CD4-positive, alpha-beta T cell (primary cell): Measurements from ENCODE around the gene HSPB7. TPM values are rescaled to one million over a fixed set of nuclear protein-coding genes. Genes with fewer than 3 reads are reported as not detected.

Experiments used
- ATAC-seq: fragments of 200-7000 bp; cut with Tn5 transposase; one replicate; pipeline ENCODE4 v1.10.0; 2022; ENCODE audit warnings: mild to moderate bottlenecking; ENCODE audit not compliant: poor library complexity
- CTCF ChIA-PET: fragments of 350-600 bp; sonication (Branson Sonifier 250); formaldehyde crosslinking; loops from one replicate; lab custom pipeline; 2021; ENCODE audit warnings: antibody characterized with exemption, inconsistent platforms; lab: Charles Lee
- POLR2A ChIA-PET: fragments of 350-600 bp; sonication (Branson Sonifier 250); formaldehyde crosslinking; loops from one replicate; lab custom pipeline; 2021; ENCODE audit warnings: antibody characterized with exemption, inconsistent platforms; lab: Charles Lee
- DNase-seq, 14 experiments: peaks; one replicate each; pipeline ENCODE4 v3.0.0-alpha.2; 2013 to 2020; ENCODE audit warnings: mixed read lengths in 2 of 14
- H3K27ac ChIP-seq, 2 donors: one replicate each; pipeline versions ENCODE4 v1.5.1 to v1.7.0; 2013; ENCODE audit warnings: low read length in 2 of 2, low read depth in 1 of 2, mild to moderate bottlenecking in 1 of 2
- H3K27me3 ChIP-seq, 2 experiments: 1 replicate in 1 of 2; 2 replicates in 1 of 2; pipeline versions ENCODE4 v1.6.1 to v1.7.0; 2013; ENCODE audit warnings: low read length in 2 of 2, control low read depth in 1 of 2, mild to moderate bottlenecking in 1 of 2, moderate library complexity in 1 of 2; ENCODE audit not compliant: insufficient read depth in 2 of 2, control insufficient read depth in 1 of 2
- H3K36me3 ChIP-seq: one replicate; pipeline ENCODE4 v1.6.1; 2013; ENCODE audit warnings: low read length, control low read depth; ENCODE audit not compliant: insufficient read depth
- H3K4me1 ChIP-seq: one replicate; pipeline ENCODE4 v1.6.1; 2013; ENCODE audit warnings: low read length, control low read depth; ENCODE audit not compliant: insufficient read depth
- H3K4me3 ChIP-seq: one replicate; pipeline ENCODE4 v1.5.1; 2013; ENCODE audit warnings: mild to moderate bottlenecking, low read length, moderate library complexity
- H3K9me3 ChIP-seq, 2 experiments: 1 replicate in 1 of 2; 2 replicates in 1 of 2; pipeline versions ENCODE4 v1.6.1 to v1.7.0; 2013; ENCODE audit warnings: low read length in 2 of 2, mild to moderate bottlenecking in 2 of 2, control low read depth in 1 of 2, moderate library complexity in 1 of 2; ENCODE audit not compliant: control insufficient read depth in 1 of 2, insufficient read depth in 1 of 2
- H3K27ac Mint-ChIP-seq: one replicate; pipeline ENCODE4 v1.8.0; 2020; ENCODE audit warnings: mixed read lengths
- H3K27me3 Mint-ChIP-seq: one replicate; pipeline ENCODE4 v1.8.0; 2021; ENCODE audit warnings: mixed read lengths
- H3K36me3 Mint-ChIP-seq: one replicate; pipeline ENCODE4 v1.8.0; 2021; ENCODE audit warnings: low read depth, mixed read lengths
- H3K4me1 Mint-ChIP-seq: one replicate; pipeline ENCODE4 v1.8.0; 2021; ENCODE audit warnings: low read depth, mixed read lengths
- H3K4me3 Mint-ChIP-seq: one replicate; pipeline ENCODE4 v1.8.0; 2020; ENCODE audit warnings: mild to moderate bottlenecking, mixed read lengths
- H3K9me3 Mint-ChIP-seq: one replicate; pipeline ENCODE4 v1.8.0; 2020; ENCODE audit warnings: mixed read lengths
- CTCF ChIP-seq: fragments of 200-600 bp; IDR thresholded peaks from one replicate; pipeline ENCODE4 v1.8.0; 2022; ENCODE audit warnings: antibody characterized with exemption, mild to moderate bottlenecking
- intact Hi-C, 2 experiments: fragments of 100-400 bp; cut with DNase I in 1 of 2; cut with micrococcal nuclease in 1 of 2; formaldehyde crosslinking; loops; one replicate each; pipeline versions ENCODE4 v1.15.1 to v1.9.0; 2023 to 2025; cut with DNase I, micrococcal nuclease
- total RNA-seq, 174 experiments: library from RNA in 2 of 174; stranded (reverse) in 2 of 174; gene quantifications; one replicate each; pipeline ENCODE4 v1.2.3 and lab custom pipeline; 2021 to 2026

The HSPB7 gene
- total RNA-seq, 2 experiments from 2014 or later, result not detected

- no peaks in the 10 kb centered on the region for H3K27me3 Mint-ChIP-seq
- ATAC-seq (no peak), DNase-seq (no peak)
- Histone ChIP-seq H3K27ac (no peak overlapping the region), H3K36me3 (no peaks in the 10 kb centered on the region), H3K4me3 (no peak overlapping the region), H3K9me3 (no peaks in the 10 kb centered on the region), H3K27me3 (no peaks in the 10 kb centered on the region), H3K4me1 (no peaks in the 10 kb centered on the region)
- no peak overlapping the region for H3K4me3 Mint-ChIP-seq
- no peaks in the 10 kb centered on the region for H3K36me3 Mint-ChIP-seq
- no peaks in the 10 kb centered on the region for H3K9me3 Mint-ChIP-seq
- H3K27ac Mint-ChIP-seq, result no peak overlapping the region
- ChIA-PET CTCF (no interaction called here), POLR2A (no interaction called here)
- no peaks in the 10 kb centered on the region for H3K4me1 Mint-ChIP-seq
- TF ChIP-seq CTCF, result no peak
- intact Hi-C loops, result loop anchor here (2.0 to 10.0 kb wide), 3 partner anchors 177 to 201 kb away; no protein-coding TSS in a partner anchor
These were observed 24.2 kb downstream of the HSPB7 start for GRCh38 chr1:15993666-15994065.

DNA sequence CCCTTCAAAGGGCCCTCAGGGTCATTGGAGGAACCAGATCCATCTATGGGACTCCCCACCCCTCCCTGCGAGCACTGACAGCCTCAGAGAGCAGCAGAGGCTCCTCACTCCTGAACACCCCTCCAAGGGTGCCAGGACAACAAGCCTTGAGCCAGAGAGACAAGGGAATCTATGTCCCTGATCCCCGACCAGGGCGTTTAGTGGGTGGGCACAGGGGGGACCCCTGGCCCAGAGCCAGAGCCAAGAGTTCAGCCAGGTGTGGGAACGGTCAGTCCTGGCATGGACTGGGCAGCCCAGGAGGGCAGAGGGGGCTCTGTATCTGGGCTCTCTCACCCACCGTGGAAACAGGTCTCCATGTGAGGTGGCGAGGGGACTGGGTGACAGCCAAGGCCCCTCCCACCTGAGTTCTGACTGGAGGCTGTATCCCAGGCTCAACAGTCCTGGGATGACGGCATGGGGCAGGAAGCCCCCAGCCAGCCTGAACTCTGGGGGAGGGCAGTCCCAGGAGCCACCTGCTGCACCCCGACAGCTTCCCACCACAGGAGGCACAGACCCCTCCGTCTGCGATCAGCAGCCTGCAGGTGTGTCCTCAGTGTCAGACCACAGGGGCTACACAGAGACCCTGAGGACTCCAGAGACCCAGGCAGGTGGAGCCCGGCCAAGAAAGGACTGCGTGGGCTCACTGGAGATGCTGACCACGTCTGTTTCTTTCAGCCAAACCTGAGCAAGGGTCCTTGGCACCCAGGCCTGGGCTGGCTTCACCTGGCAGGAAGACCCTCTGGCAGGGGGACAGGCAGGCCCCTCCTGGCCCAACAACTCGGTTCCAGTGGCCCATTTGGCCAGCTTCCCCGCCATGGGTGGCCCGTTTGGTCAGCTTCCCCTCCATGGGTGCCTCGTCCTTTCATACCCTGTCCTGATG is 25.0 kb downstream of the HSPB7 start:
- CTCF ChIA-PET, result no interaction called here
- intact Hi-C loops, result loop anchor here in 1 of 2 experiments (10.0 kb wide), 1 partner anchor 198 kb away; no protein-coding TSS in a partner anchor

DNA sequence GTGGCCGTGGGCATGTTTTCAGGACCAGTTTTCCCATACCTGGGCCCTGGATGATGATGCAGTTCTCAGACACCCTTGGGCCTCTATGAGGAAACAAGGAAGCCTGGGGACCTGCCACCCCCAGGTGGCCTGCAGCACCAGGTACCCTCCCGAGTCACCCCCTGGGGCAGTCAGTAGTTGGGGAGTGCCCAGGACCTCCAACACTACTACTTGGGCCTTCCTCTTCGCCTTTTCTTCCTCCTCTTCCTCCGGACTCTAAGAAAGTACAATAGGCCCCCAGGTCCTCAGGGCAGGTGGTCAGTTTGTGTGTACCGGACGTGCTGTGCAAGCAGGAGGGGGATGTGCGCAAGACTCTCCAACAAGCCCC is 25.7 kb downstream of the HSPB7 start:
- ChIA-PET CTCF (no interaction called here), POLR2A (no interaction called here)
- Histone ChIP-seq H3K9me3 (no peaks in the 10 kb centered on the region), H3K27me3 (no peaks in the 10 kb centered on the region), H3K36me3 (no peaks in the 10 kb centered on the region), H3K4me1 (no peaks in the 10 kb centered on the region), H3K27ac (no peak overlapping the region), H3K4me3 (no peak overlapping the region)
- Mint-ChIP-seq H3K36me3 (no peaks in the 10 kb centered on the region), H3K4me3 (no peak overlapping the region), H3K9me3 (no peaks in the 10 kb centered on the region), H3K27me3 (no peaks in the 10 kb centered on the region), H3K4me1 (no peaks in the 10 kb centered on the region), H3K27ac (no peak overlapping the region)
- no peak for ATAC-seq
- intact Hi-C loops, result loop anchor here in 1 of 2 experiments (10.0 kb wide), 1 partner anchor 197 kb away; no protein-coding TSS in a partner anchor
- no peak for DNase-seq
- no peak for TF ChIP-seq CTCF

More for the DNA sequence above, 25.0 kb downstream of the HSPB7 start:
- Histone ChIP-seq H3K4me1 (no peaks in the 10 kb centered on the region), H3K36me3 (no peaks in the 10 kb centered on the region), H3K9me3 (no peaks in the 10 kb centered on the region), H3K27me3 (no peaks in the 10 kb centered on the region), H3K27ac (no peak overlapping the region), H3K4me3 (no peak overlapping the region)
- Mint-ChIP-seq H3K4me1 (no peaks in the 10 kb centered on the region), H3K27me3 (no peaks in the 10 kb centered on the region), H3K36me3 (no peaks in the 10 kb centered on the region), H3K27ac (no peak overlapping the region), H3K4me3 (no peak overlapping the region), H3K9me3 (no peaks in the 10 kb centered on the region)
- no peak for TF ChIP-seq CTCF
- ATAC-seq (no peak), DNase-seq (no peak)
- POLR2A ChIA-PET, result no interaction called here
